ENCODE data around the gene DGUOK.

DNA sequence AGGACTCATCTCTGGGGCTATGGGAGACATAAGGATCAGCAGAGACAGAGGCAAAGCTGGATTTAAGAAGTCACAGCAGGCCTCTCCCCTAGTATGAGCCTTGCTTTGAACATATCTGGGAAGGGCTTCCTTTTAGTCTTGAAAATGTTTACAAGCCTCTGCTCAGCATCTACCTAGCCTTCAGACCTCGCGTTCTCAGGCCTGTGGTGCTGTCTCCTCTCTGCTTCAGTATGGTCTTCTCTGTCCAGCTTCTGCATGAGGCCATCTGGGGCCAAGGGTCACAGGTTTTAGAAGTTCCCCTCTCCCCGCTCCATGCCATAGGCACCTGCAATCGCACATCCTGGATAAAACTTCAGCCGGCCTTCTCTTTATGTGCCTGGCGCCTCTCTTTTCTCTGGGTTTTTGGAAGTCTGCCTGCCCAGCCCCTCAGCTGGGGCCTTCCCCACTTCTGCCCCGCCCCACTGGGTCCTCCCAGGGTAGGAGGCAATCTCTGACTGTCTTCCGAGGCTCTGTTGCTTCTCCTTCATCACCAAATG is 26.8 kb upstream of the DGUOK start:
- TF ChIP-seq, protein P1, sequence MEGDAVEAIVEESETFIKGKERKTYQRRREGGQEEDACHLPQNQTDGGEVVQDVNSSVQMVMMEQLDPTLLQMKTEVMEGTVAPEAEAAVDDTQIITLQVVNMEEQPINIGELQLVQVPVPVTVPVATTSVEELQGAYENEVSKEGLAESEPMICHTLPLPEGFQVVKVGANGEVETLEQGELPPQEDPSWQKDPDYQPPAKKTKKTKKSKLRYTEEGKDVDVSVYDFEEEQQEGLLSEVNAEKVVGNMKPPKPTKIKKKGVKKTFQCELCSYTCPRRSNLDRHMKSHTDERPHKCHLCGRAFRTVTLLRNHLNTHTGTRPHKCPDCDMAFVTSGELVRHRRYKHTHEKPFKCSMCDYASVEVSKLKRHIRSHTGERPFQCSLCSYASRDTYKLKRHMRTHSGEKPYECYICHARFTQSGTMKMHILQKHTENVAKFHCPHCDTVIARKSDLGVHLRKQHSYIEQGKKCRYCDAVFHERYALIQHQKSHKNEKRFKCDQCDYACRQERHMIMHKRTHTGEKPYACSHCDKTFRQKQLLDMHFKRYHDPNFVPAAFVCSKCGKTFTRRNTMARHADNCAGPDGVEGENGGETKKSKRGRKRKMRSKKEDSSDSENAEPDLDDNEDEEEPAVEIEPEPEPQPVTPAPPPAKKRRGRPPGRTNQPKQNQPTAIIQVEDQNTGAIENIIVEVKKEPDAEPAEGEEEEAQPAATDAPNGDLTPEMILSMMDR (IDR thresholded peaks at IDR 0.05), result no peak
- TF ChIP-seq POLR2AphosphoS5 (IDR thresholded peaks at IDR 0.05; ENCODE audit: low read depth, low read length), result no peak
- TF ChIP-seq, protein P2, sequence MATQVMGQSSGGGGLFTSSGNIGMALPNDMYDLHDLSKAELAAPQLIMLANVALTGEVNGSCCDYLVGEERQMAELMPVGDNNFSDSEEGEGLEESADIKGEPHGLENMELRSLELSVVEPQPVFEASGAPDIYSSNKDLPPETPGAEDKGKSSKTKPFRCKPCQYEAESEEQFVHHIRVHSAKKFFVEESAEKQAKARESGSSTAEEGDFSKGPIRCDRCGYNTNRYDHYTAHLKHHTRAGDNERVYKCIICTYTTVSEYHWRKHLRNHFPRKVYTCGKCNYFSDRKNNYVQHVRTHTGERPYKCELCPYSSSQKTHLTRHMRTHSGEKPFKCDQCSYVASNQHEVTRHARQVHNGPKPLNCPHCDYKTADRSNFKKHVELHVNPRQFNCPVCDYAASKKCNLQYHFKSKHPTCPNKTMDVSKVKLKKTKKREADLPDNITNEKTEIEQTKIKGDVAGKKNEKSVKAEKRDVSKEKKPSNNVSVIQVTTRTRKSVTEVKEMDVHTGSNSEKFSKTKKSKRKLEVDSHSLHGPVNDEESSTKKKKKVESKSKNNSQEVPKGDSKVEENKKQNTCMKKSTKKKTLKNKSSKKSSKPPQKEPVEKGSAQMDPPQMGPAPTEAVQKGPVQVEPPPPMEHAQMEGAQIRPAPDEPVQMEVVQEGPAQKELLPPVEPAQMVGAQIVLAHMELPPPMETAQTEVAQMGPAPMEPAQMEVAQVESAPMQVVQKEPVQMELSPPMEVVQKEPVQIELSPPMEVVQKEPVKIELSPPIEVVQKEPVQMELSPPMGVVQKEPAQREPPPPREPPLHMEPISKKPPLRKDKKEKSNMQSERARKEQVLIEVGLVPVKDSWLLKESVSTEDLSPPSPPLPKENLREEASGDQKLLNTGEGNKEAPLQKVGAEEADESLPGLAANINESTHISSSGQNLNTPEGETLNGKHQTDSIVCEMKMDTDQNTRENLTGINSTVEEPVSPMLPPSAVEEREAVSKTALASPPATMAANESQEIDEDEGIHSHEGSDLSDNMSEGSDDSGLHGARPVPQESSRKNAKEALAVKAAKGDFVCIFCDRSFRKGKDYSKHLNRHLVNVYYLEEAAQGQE (IDR thresholded peaks at IDR 0.05; ENCODE audit: insufficient read depth in 1 of 2, low read depth in 2 of 2, low read length in 1 of 2), result no peak
- no peak for TF ChIP-seq SIN3A (IDR thresholded peaks at IDR 0.05; ENCODE audit: borderline replicate concordance, insufficient read depth, low read depth, low read length)
- no peak for TF ChIP-seq TCF7L2 (IDR thresholded peaks at IDR 0.05; ENCODE audit: low read depth, low read length)
